ENCODE measurements around the gene PDIA2.
A peak's percentile ranks its signal among the peaks of the same experiment; 100 is the strongest.
"Not testable (repeated sequence)": the region's sequence is repeated elsewhere in the genome, so short reads cannot be mapped to it uniquely, and the experiment has no call there.

Gene PDIA2

GRCh38 chr16:264440-264951, 18.5 kb upstream of the PDIA2 start:
- DNase-seq: no peak

- no peak for DNase-seq
Observed at GRCh38 chr16:265002-265529, 17.9 kb upstream of the PDIA2 start.

- DNase-seq: no peak
Observed at GRCh38 chr16:265711-266110, 17.3 kb upstream of the PDIA2 start.

- DNase-seq: no peak
Observed at GRCh38 chr16:266258-267164, 16.5 kb upstream of the PDIA2 start.

GRCh38 chr16:267562-267961, 15.4 kb upstream of the PDIA2 start:
- not testable (repeated sequence) for DNase-seq

GRCh38 chr16:268141-269053, 14.6 kb upstream of the PDIA2 start:
- no peak for DNase-seq

GRCh38 chr16:269061-269796, 13.7 kb upstream of the PDIA2 start:
- no peak for DNase-seq

- DNase-seq: no peak
Observed at GRCh38 chr16:270381-271255, 12.3 kb upstream of the PDIA2 start.

- DNase-seq: no peak
Observed at GRCh38 chr16:272633-273546, 10.1 kb upstream of the PDIA2 start.

- DNase-seq: no peak
Observed at GRCh38 chr16:273547-274421, 9.2 kb upstream of the PDIA2 start.

GRCh38 chr16:275041-275641, 7.8 kb upstream of the PDIA2 start:
- peak; percentile 34 for DNase-seq

- no peak for DNase-seq
Observed at GRCh38 chr16:275786-276232, 7.2 kb upstream of the PDIA2 start, which contains the start of gene RGS11. Gene RGS11, minus strand, starts transcription at chr16:275944. Its CDS starts 33 bp downstream, at chr16:275911.

- DNase-seq: no peak
Observed at GRCh38 chr16:276426-277077, 6.4 kb upstream of the PDIA2 start.

- peak; percentile 46 for DNase-seq
Observed at GRCh38 chr16:278863-279366, 4.0 kb upstream of the PDIA2 start.

GRCh38 chr16:279531-279930, 3.4 kb upstream of the PDIA2 start:
- DNase-seq: no peak

- no peak for DNase-seq
Observed at GRCh38 chr16:280005-280460, 2.9 kb upstream of the PDIA2 start.

GRCh38 chr16:280552-280951, 2.4 kb upstream of the PDIA2 start, which contains the start of gene ARHGDIG:
Gene ARHGDIG, plus strand, starts transcription at chr16:280591. Its CDS starts 90 bp downstream, at chr16:280681.
- no peak for DNase-seq

Measured in stimulated activated CD4-positive, alpha-beta T cell treated with anti-CD3 and anti-CD28 coated beads, Interleukin-15, amount 100 ng/mL, for 24 hours (primary cell).